Measurements from ENCODE around the gene COX4I2.
A peak's percentile ranks its signal among the peaks of the same experiment; 100 is the strongest.

COX4I2 gene

DNA sequence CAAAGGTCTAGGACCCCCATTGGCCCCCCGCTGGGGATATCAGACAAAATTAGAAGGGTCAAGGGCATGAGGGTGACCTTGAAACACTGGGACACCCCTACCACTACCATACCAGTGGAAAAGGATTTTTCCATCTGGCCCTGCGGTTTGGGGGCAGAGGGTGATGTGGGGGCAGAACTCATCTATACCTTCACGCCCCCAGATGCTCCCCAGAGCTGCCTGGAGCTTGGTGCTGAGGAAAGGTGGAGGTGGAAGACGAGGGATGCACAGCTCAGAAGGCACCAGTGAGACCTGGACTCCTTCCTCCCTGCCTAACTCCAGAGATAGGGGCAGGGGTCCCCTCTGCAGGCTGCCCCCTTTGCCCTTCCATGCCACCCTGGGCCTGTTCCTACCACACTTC lies 1.1 kb downstream of the COX4I2 start:
- Histone ChIP-seq H3K4me1 (ENCODE audit: control insufficient read depth in 1 of 2, insufficient read depth in 2 of 2, low read length in 2 of 2) (peaks cover 10 to 14% of the 10 kb centered on the region in 2 experiments), H3K27me3 (ENCODE audit: insufficient read depth, low read length) (no peaks in the 10 kb centered on the region), H3K79me2 (ENCODE audit: control insufficient read depth, insufficient read depth, low read length, poor library complexity) (no peaks in the 10 kb centered on the region), H2BK120ac (ENCODE audit: insufficient read depth, low read length, poor library complexity) (no peak overlapping the region), H3K4me2 (ENCODE audit: low read length) (no peak overlapping the region), H3K36me3 (ENCODE audit: control insufficient read depth in 1 of 2, insufficient read depth in 2 of 2, low read length in 2 of 2) (no peaks in the 10 kb centered on the region), H3K4me3 (ENCODE audit: low read depth, low read length) (no peak overlapping the region), H3K4ac (ENCODE audit: low read depth, low read length) (peak overlapping the region; percentile 42), H3K14ac (ENCODE audit: low read length) (peak overlapping the region; percentile 40), H2BK5ac (ENCODE audit: low read depth, low read length, poor library complexity) (no peak overlapping the region), H4K8ac (ENCODE audit: low read depth, low read length) (peak overlapping the region; percentile 36), H3K9me3 (ENCODE audit: insufficient read depth, low read depth, low read length) (peaks cover 1% of the 10 kb centered on the region), H3K23ac (ENCODE audit: low read length) (no peak overlapping the region), H2BK12ac (ENCODE audit: low read length) (peak overlapping the region; percentile 5), H2AK5ac (ENCODE audit: low read length) (peak overlapping the region; percentile 2), H3K9ac (ENCODE audit: low read length) (no peak overlapping the region), H3K18ac (ENCODE audit: low read length) (no peak overlapping the region), H2AFZ (ENCODE audit: insufficient read depth, low read length, poor library complexity) (no peak overlapping the region), H3K79me1 (ENCODE audit: low read length) (no peaks in the 10 kb centered on the region), H4K12ac (ENCODE audit: low read depth, low read length) (no peak overlapping the region), H4K91ac (ENCODE audit: low read depth, low read length) (peak overlapping the region; percentile 67), H3K27ac (ENCODE audit: low read depth, low read length) (no peak overlapping the region)
- WGBS (ENCODE audit: extremely low coverage, insufficient coverage, insufficient read length): no CpG with 5 or more reads among the region's 4 CpGs
- DNase-seq: no peak

DNA sequence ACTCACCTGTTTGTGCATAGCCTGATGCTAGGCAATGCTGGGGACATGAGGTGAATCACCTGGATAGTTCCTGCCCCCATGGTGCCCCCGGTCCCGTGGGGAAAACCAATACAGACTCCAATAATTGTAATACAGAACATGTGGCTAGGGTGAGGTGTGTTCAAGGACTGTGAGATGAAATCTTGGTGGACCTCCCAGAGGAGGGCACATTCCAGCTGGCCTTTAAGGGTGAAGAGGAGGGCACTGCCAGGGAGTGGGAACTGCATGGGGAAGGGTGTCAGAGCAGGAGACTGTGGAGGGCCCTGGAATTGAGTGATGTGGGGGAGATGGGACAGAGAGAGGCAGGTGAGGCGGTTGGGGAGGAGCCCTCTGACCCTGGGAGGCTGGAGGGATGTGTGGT lies 2.5 kb downstream of the COX4I2 start:
- H3K4me2 ChIP-seq (ENCODE audit: low read length): no peak overlapping the region
- H2AK5ac ChIP-seq (ENCODE audit: low read length): no peak overlapping the region
- WGBS (ENCODE audit: extremely low coverage, insufficient coverage, insufficient read length): no CpG with 5 or more reads among the region's 3 CpGs
- no peak overlapping the region for H3K4ac ChIP-seq (ENCODE audit: low read depth, low read length)
- peaks cover 10 to 14% of the 10 kb centered on the region in 2 experiments for H3K4me1 ChIP-seq (ENCODE audit: control insufficient read depth in 1 of 2, insufficient read depth in 2 of 2, low read length in 2 of 2)
- H3K79me2 ChIP-seq (ENCODE audit: control insufficient read depth, insufficient read depth, low read length, poor library complexity): no peaks in the 10 kb centered on the region
- H3K9me3 ChIP-seq (ENCODE audit: insufficient read depth, low read depth, low read length): peaks cover 1% of the 10 kb centered on the region
- no peak overlapping the region for H4K91ac ChIP-seq (ENCODE audit: low read depth, low read length)
- no peak overlapping the region for H4K12ac ChIP-seq (ENCODE audit: low read depth, low read length)
- no peak overlapping the region for H3K27ac ChIP-seq (ENCODE audit: low read depth, low read length)
- H3K9ac ChIP-seq (ENCODE audit: low read length): no peak overlapping the region
- no peak overlapping the region for H3K18ac ChIP-seq (ENCODE audit: low read length)
- no peak overlapping the region for H3K14ac ChIP-seq (ENCODE audit: low read length)
- no peak overlapping the region for H3K23ac ChIP-seq (ENCODE audit: low read length)
- no peak overlapping the region for H2AFZ ChIP-seq (ENCODE audit: insufficient read depth, low read length, poor library complexity)
- H3K27me3 ChIP-seq (ENCODE audit: insufficient read depth, low read length): no peaks in the 10 kb centered on the region
- H3K4me3 ChIP-seq (ENCODE audit: low read depth, low read length): peak overlapping the region; percentile 39
- H2BK5ac ChIP-seq (ENCODE audit: low read depth, low read length, poor library complexity): no peak overlapping the region
- no peak overlapping the region for H2BK120ac ChIP-seq (ENCODE audit: insufficient read depth, low read length, poor library complexity)
- DNase-seq: no peak
- no peak overlapping the region for H2BK12ac ChIP-seq (ENCODE audit: low read length)
- H3K79me1 ChIP-seq (ENCODE audit: low read length): no peaks in the 10 kb centered on the region
- no peak overlapping the region for H4K8ac ChIP-seq (ENCODE audit: low read depth, low read length)
- H3K36me3 ChIP-seq (ENCODE audit: control insufficient read depth in 1 of 2, insufficient read depth in 2 of 2, low read length in 2 of 2): no peaks in the 10 kb centered on the region

DNA sequence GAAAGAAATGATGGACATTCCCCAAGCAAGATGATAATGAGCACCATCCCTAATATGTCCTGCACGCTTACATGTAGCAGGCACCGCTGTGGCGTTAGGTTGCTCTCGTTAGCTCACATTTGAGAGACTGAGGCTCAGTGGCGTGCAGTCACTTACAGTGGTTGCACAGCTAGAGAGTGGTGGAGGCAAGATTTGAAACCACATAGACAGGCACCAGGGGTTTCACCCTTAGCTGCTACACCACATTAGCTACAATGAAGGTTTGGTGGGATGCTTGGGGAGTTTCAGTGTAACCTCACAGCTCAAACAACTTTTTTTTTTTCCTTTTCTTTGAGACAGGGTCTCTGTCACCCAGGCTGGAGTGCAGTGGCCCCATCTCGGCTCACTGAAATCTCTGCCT lies 3.7 kb downstream of the COX4I2 start:
- Histone ChIP-seq H2BK120ac (ENCODE audit: insufficient read depth, low read length, poor library complexity) (no peak overlapping the region), H3K14ac (ENCODE audit: low read length) (no peak overlapping the region), H2AFZ (ENCODE audit: insufficient read depth, low read length, poor library complexity) (no peak overlapping the region), H3K9me3 (ENCODE audit: insufficient read depth, low read depth, low read length) (peaks cover 1% of the 10 kb centered on the region), H3K4me1 (ENCODE audit: control insufficient read depth in 1 of 2, insufficient read depth in 2 of 2, low read length in 2 of 2) (peaks cover 10 to 14% of the 10 kb centered on the region in 2 experiments), H3K4me3 (ENCODE audit: low read depth, low read length) (peak overlapping the region; percentile 37), H2BK12ac (ENCODE audit: low read length) (no peak overlapping the region), H3K79me2 (ENCODE audit: control insufficient read depth, insufficient read depth, low read length, poor library complexity) (no peaks in the 10 kb centered on the region), H4K91ac (ENCODE audit: low read depth, low read length) (no peak overlapping the region), H3K9ac (ENCODE audit: low read length) (no peak overlapping the region), H3K27ac (ENCODE audit: low read depth, low read length) (no peak overlapping the region), H3K4me2 (ENCODE audit: low read length) (no peak overlapping the region), H3K36me3 (ENCODE audit: control insufficient read depth in 1 of 2, insufficient read depth in 2 of 2, low read length in 2 of 2) (no peaks in the 10 kb centered on the region), H2AK5ac (ENCODE audit: low read length) (no peak overlapping the region), H3K23ac (ENCODE audit: low read length) (no peak overlapping the region), H4K8ac (ENCODE audit: low read depth, low read length) (no peak overlapping the region), H3K79me1 (ENCODE audit: low read length) (no peaks in the 10 kb centered on the region), H3K4ac (ENCODE audit: low read depth, low read length) (no peak overlapping the region), H2BK5ac (ENCODE audit: low read depth, low read length, poor library complexity) (no peak overlapping the region), H3K18ac (ENCODE audit: low read length) (no peak overlapping the region), H4K12ac (ENCODE audit: low read depth, low read length) (no peak overlapping the region), H3K27me3 (ENCODE audit: insufficient read depth, low read length) (no peaks in the 10 kb centered on the region)
- WGBS (ENCODE audit: extremely low coverage, insufficient coverage, insufficient read length): no CpG with 5 or more reads among the region's 6 CpGs
- DNase-seq: no peak

DNA sequence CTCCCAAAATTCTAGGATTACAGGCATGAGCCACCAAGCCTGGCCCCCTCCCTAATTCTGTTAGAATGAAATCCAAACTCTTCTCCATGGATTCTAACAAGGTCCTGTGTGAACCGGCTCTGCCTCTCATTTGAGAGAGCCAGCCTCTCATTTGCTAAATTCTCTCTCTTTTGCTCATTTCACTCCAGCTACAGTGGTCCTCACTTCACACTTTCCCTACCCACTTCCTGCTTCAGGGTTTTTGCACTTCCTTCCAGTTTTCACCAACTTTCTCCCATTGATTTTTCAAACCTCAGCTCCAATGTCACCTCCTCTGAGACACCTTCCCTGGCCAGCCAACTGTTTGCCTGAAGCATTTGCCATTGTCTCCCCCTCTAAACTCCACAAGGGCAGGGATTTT lies 5.1 kb downstream of the COX4I2 start:
- Histone ChIP-seq H3K4me2 (ENCODE audit: low read length) (no peak overlapping the region), H2BK5ac (ENCODE audit: low read depth, low read length, poor library complexity) (no peak overlapping the region), H3K4ac (ENCODE audit: low read depth, low read length) (no peak overlapping the region), H3K27ac (ENCODE audit: low read depth, low read length) (no peak overlapping the region), H4K8ac (ENCODE audit: low read depth, low read length) (no peak overlapping the region), H4K91ac (ENCODE audit: low read depth, low read length) (no peak overlapping the region), H3K9me3 (ENCODE audit: insufficient read depth, low read depth, low read length) (peaks cover 1% of the 10 kb centered on the region), H3K4me1 (ENCODE audit: control insufficient read depth in 1 of 2, insufficient read depth in 2 of 2, low read length in 2 of 2) (peaks cover 10 to 11% of the 10 kb centered on the region in 2 experiments), H3K9ac (ENCODE audit: low read length) (no peak overlapping the region), H3K27me3 (ENCODE audit: insufficient read depth, low read length) (no peaks in the 10 kb centered on the region), H2AFZ (ENCODE audit: insufficient read depth, low read length, poor library complexity) (no peak overlapping the region), H4K12ac (ENCODE audit: low read depth, low read length) (no peak overlapping the region), H2BK12ac (ENCODE audit: low read length) (no peak overlapping the region), H3K36me3 (ENCODE audit: control insufficient read depth in 1 of 2, insufficient read depth in 2 of 2, low read length in 2 of 2) (no peaks in the 10 kb centered on the region), H3K79me1 (ENCODE audit: low read length) (no peaks in the 10 kb centered on the region), H3K79me2 (ENCODE audit: control insufficient read depth, insufficient read depth, low read length, poor library complexity) (no peaks in the 10 kb centered on the region), H2AK5ac (ENCODE audit: low read length) (no peak overlapping the region), H2BK120ac (ENCODE audit: insufficient read depth, low read length, poor library complexity) (no peak overlapping the region), H3K18ac (ENCODE audit: low read length) (no peak overlapping the region), H3K14ac (ENCODE audit: low read length) (no peak overlapping the region), H3K23ac (ENCODE audit: low read length) (no peak overlapping the region), H3K4me3 (ENCODE audit: low read depth, low read length) (no peak overlapping the region)
- WGBS (ENCODE audit: extremely low coverage, insufficient coverage, insufficient read length): no CpG with 5 or more reads among the region's 1 CpG
- DNase-seq: no peak
